Ureter (tissue), 1 donor: Measurements from ENCODE around the gene ARHGAP18. TPM values are rescaled to one million over a fixed set of nuclear protein-coding genes. Genes with fewer than 3 reads are reported as not detected.

Experiments
- DNase-seq: peaks from one replicate; pipeline ENCODE4 v3.0.0-alpha.2; 2020; ENCODE audit warnings: low spot score
- total RNA-seq: library from RNA; stranded (reverse); gene quantifications from one replicate; pipeline ENCODE4 v1.2.4, GENCODE V29; 2023
- donor health status: DM: yes; HTN: yes; CAD: no.

Gene ARHGAP18
- total RNA-seq, 1 donor from 2014 or later, result 15.6 TPM

DNA sequence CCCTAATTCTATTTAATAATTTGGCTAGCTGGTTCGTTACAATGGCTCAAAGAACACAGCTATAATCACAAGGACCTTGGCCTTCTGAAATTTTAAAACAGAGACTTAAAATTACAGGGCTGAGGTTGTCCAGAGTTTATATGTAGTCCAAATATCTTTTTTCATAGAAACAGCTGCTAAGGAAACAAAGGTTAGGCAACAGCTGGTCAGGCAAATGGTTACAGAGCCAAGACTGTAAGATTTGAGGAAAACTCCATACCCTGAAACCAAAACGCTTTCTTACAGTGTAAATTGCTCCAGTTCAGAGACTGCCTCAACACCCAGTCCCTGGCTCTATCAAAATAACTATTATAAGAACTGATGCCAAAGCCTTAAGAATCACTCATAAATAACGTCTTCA is 9.7 kb upstream of the ARHGAP18 start:
- no peak for DNase-seq

DNA sequence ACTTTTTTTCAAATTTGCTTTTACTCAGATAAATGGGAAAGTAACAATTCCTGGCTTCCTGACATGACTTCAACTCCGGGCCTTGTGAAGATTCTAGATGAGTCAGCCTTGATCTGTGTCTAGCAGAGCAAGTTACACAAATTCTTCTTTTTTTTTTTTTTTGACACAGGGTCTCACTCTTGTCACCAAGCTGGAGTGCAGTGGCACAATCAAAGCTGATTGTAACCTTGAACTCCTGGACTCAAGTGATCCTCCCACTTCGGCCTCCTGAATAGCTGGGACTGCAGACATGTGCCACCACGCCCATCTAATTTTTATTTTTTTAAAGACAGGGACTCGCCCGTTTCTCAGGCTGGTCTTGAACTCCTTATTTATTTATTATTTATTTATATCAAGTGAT is 7.3 kb upstream of the ARHGAP18 start:
- DNase-seq, result no peak

GRCh38 chr6:129713806-129714333 is 3.9 kb upstream of the ARHGAP18 start:
- DNase-seq, result no peak

DNA sequence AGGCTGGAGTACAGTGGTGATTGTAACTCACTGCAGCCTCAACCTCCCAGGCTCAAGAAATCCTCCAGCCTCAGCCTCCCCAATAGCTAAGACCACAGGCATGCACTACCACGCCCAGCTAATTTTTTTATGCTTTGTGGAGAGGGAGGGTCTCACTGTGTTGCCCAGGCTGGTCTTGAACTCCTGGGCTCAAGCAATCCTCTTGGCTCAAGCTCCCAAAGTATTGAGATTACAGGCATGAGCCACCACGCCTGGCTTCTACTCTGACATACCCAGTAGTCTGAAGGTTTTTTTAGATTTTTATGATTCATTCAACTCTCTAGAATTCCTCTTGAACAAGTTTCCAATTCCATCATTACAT is 1.3 kb upstream of the ARHGAP18 start:
- no peak for DNase-seq

GRCh38 chr6:129710450-129711270 is 683 bp upstream of the ARHGAP18 start:
- DNase-seq, result no peak

DNA sequence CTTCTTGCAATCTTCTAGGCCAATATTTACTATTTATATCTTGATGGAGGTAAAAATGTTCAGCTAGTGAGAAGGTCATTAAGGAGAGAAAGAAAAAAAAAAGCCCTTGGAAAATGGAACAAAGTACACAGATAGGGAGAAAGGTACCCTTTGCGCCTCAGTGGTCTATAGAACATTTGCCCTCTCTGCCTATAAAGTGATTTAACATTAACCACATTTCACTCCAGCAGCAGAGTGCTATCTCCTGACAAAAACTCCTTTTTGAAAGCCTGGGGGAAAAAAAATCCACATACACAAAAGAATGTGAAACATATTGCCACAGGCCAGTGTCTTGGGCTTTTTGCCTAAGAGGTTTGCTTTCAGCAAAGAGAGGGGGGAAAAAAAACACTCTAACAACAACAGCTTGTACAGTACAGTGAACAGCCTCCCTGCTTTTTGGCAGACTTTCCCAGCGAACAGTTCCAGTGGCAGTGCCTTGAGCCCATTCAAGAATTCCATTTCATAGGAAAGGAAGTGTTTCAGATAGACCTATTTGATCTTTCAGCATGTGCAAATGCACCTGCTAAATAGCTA is 695 bp downstream of the ARHGAP18 start:
- no peak for DNase-seq

GRCh38 chr6:129708496-129709195 is 1.3 kb downstream of the ARHGAP18 start:
- DNase-seq, result no peak

DNA sequence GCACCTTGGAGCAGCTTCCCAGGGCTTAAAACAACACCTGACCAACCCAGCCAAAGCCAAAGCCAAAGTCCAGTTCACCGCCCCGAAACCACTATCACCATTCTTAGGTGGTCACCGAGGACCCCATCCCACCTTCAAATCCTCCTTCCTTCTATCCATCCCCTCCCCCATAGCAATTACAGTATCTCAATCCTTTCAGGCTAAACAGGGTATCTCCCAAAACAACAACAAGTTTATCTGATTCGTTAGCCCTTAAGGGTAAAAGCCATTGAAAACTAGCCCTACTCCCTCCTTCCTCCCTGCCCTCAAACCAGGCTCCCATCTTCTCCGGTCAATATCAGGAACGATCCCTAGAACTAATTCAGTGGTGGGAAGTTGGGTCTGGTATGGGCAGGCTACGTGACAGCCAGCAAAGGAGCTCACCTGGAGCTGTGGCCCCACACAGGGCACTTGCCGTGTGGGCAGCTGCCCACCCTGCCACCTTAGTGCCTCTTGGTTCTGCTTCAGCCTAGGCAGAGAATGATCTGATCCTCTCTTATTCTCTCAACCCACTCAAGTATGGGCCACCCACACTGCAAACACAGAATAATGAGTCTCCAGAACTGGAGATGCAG is 2.0 kb downstream of the ARHGAP18 start:
- no peak for DNase-seq

DNA sequence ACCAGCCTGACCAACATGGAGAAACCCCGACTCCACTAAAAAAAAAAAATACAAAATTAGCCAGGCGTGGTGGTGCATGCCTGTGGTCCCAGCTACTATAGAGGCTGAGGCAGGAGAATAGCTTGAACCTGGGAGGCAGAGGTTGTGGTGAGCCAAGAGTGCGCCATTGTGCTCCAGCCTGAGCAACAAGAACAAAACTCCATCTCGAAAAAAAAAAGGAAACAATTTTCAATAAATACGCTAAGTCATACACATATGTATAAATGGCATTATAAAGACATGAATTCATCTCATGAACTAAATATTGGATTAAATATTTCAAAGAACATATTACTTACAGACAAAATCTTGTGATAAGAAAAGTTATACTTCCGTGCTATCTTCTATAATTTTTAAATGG is 2.9 kb downstream of the ARHGAP18 start:
- no peak for DNase-seq

- DNase-seq, result no peak
Measured at GRCh38 chr6:129705212-129705611, 4.8 kb downstream of the ARHGAP18 start.

- no peak for DNase-seq
Measured at GRCh38 chr6:129704708-129705107, 5.3 kb downstream of the ARHGAP18 start.

DNA sequence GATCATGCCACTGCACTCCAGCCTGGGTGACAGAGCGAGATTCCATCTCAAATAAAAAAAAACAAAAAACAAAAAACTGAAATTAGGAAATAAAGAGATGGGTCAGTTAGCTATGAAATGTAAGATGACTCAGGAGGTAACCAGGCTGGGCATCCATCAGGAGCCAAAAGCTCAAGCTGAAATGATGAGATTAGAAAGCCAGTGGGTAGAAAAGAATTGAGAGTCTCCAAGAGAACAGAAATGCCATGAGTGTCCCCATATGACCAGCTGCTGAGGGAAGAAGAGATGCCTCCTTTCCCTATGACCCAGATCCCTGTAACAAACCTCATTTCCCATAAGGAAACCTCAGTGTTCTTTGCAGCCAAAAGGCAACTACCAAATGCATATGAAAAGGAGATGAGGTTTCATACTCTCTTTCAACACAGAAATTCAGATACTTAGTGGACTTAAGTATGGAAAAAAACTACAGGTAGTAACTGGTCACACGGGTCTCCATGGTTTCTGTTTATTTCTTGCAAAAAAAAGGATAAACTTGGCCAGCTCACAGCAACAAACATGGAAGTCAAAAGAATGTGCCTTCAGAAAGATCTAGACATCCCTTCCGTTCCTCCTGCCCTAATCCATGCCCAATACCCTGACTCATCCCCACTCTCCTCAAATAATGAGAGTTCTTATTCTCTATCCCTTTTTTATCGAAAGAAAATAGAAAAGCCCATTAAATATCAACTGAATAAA is 8.1 kb downstream of the ARHGAP18 start:
- no peak for DNase-seq

DNA sequence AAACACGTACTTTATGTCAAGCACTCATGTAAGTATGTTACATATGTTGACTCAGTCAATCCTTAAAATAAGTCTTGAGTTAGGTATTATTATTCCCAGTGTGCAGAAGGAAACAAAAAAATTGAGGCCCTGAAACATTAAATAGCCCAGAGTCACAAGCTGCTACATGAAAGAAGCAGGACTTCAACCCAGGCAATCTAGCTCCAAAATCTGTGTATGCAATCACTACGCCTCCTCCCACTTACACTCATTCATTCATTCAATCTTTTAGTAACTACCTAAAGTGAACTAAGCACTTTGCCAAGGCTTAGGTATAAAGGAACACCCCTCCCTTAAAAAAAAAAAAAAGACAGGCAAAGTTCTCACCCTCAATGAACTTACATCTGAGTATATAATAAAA is 9.3 kb downstream of the ARHGAP18 start:
- DNase-seq, result no peak

DNA sequence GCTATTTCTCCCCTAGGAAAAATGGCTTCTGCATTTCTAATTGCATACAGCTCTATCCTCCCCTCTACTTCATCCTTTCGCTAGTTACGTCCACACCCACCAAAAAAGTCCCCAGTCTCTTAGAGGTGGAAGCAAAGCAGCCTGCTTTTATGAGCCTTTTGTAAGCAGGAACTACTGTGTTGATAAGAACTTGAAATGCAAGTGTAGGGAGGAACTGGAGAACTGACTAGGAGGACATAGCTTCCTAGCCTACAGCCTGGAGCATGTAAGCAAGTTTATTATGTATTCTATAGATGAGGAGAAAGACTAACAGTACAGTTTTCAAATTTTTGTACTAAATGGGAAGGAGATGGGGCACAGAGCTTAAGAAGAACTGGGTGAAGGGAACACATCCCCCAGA is 10.3 kb downstream of the ARHGAP18 start:
- DNase-seq, result no peak

- no peak for DNase-seq
Measured at GRCh38 chr6:129698430-129698829, 11.5 kb downstream of the ARHGAP18 start.

- no peak for DNase-seq
Measured at GRCh38 chr6:129697788-129698187, 12.2 kb downstream of the ARHGAP18 start.

DNA sequence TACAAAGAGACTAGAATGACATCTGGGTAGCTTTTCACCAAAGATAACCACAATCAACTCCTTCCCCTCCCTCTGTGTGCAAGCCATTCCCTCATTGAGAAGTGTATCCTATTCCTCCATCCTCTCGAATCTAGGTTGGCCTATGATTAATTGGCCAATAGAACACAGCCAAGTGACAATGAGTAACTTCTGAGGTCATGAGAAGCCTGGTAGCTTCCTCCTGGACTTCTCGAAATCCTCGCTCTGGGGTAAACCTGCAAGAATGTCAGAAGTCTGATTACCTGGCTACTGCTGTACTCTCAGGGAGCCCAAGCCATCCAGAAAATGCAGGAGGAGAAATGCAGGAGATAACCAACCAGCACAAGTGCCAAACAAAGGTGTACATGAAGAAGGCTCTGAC is 13.1 kb downstream of the ARHGAP18 start:
- DNase-seq, result no peak

- no peak for DNase-seq
Measured at GRCh38 chr6:129696028-129696418, 14.0 kb downstream of the ARHGAP18 start.

DNA sequence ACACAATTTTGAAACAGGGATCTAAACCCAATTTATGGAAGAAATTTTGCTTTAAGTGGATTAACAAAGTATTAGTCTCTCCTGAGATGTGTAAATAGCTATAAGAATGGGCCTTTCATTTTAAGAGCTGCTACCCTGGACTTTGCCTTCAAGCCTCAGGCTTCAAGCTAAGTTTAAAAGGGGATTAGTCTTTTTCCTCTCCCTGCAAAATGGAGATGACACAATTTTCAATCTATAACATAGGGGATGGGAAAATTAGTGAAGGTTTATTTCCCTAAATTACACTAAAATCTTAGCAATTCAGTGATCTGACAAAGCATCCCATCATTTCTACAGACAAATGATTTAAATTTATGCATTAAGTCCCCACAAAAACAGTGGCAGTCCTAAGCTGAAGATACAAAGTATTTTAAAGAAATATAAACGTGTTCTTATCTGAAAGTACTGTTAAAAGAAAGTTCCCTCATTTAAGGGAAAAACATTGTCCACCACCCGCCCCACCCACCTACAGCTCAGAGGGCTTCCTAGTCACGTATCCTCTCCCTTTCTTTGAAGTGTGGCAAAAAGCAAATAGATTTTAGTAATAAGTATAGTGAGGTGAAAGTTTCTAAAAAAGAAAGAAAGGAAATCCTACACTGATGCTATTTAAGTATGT is 14.5 kb downstream of the ARHGAP18 start:
- no peak for DNase-seq

- no peak for DNase-seq
Measured at GRCh38 chr6:129694036-129694435, 15.9 kb downstream of the ARHGAP18 start.

GRCh38 chr6:129692467-129692866 is 17.5 kb downstream of the ARHGAP18 start:
- no peak for DNase-seq
